OCI-LY3 (cell line): ENCODE data around the gene DCHS2.
A peak's percentile ranks its signal among the peaks of the same experiment; 100 is the strongest.

Experiments
- H2AFZ ChIP-seq: fragments of 200-600, 300-600 bp; shearing (Covaris generic); 2 replicates; pipeline ENCODE4 v1.6.0; 2014; ENCODE audit warnings: antibody characterized with exemption, low read depth, low read length
- H3K27ac ChIP-seq: fragments of 200-600, 300-600 bp; sonication (generic); 2 replicates; pipeline ENCODE4 v1.5.1; 2014; ENCODE audit warnings: mild to moderate bottlenecking, low read length, moderate library complexity, mixed read lengths
- H3K27me3 ChIP-seq: fragments of 200-600, 300-600 bp; sonication (generic); 2 replicates; pipeline ENCODE4 v1.6.1; 2014; ENCODE audit warnings: low read depth, low read length, mixed read lengths
- H3K36me3 ChIP-seq: fragments of 200-600, 300-600 bp; sonication (generic); replicated peaks from 2 replicates; pipeline ENCODE3; 2014; ENCODE audit warnings: low read depth, low read length, mixed read lengths
- H3K4me1 ChIP-seq: fragments of 300-600, 200-600 bp; sonication (generic); 2 replicates; pipeline ENCODE4 v1.6.1; 2014; ENCODE audit warnings: low read length, mixed read lengths
- H3K4me2 ChIP-seq: fragments of 200-600, 300-600 bp; sonication (generic); 2 replicates; pipeline ENCODE4 v1.6.1; 2014; ENCODE audit warnings: low read length, mixed read lengths
- H3K4me3 ChIP-seq: fragments of 300-600, 200-600 bp; sonication (generic); 2 replicates; pipeline ENCODE4 v1.5.1; 2014; ENCODE audit warnings: antibody characterized with exemption, mild to moderate bottlenecking, low read length, moderate library complexity
- H3K79me2 ChIP-seq: fragments of 300-600, 200-600 bp; shearing (Covaris generic); 2 replicates; pipeline ENCODE4 v1.6.1; 2014; ENCODE audit warnings: mild to moderate bottlenecking, low read length, mixed read lengths
- H3K9ac ChIP-seq: fragments of 300-600, 200-600 bp; shearing (Covaris generic); 2 replicates; pipeline ENCODE4 v1.6.0; 2014; ENCODE audit warnings: mild to moderate bottlenecking, low read length, moderate library complexity
- H3K9me3 ChIP-seq: fragments of 200-600, 300-600 bp; shearing (Covaris generic); 2 replicates; pipeline ENCODE4 v1.6.1; 2014; ENCODE audit warnings: low read length, mixed read lengths; ENCODE audit not compliant: insufficient read depth
- H4K20me1 ChIP-seq: fragments of 200-600, 300-600 bp; sonication (generic); 2 replicates; pipeline ENCODE4 v1.6.1; 2016; ENCODE audit warnings: low read length, mixed read lengths; ENCODE audit not compliant: insufficient read depth
- EZH2phosphoT487 ChIP-seq: fragments of 200-600 bp; shearing (Covaris generic); IDR thresholded peaks from 2 replicates; pipeline ENCODE4 v1.6.1; 2018; ENCODE audit warnings: antibody characterized with exemption, mixed run types, low read depth
- TF ChIP-seq, protein P1 (sequence below): fragments of 200-600, 300-600 bp; sonication (generic); IDR thresholded peaks from 2 replicates; pipeline ENCODE4 v1.5.1; 2014; ENCODE audit warnings: antibody characterized with exemption, low read length, low read depth

The DCHS2 gene

DNA sequence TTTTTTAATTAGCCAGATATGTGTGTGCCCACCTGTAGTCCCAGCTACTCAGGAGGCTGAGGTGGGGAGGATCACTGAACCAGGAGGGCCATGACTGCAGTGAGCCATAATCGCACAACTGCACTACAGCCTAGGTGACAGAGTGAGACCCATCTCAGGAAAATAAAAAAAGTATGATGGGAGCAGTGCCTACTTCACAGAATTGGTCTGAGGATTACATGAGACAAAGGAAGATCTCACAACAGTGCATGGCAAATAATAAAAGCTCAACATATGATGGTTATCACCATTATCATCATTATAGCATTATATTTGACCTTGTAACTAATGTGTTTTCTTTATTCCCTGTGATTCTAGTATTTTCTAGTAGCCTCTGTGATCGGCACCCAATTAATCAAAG, 19.9 kb upstream of the DCHS2 start:
- Histone ChIP-seq H3K4me3 (no peak overlapping the region), H3K27ac (no peak overlapping the region), H3K4me2 (no peak overlapping the region), H3K4me1 (peaks cover 8% of the 10 kb centered on the region), H2AFZ (no peak overlapping the region), H3K36me3 (peaks cover 5% of the 10 kb centered on the region), H3K79me2 (no peaks in the 10 kb centered on the region), H4K20me1 (no peaks in the 10 kb centered on the region), H3K9me3 (peaks cover 5% of the 10 kb centered on the region; the same call in 1 of the 2 replicates), H3K27me3 (peaks cover 32% of the 10 kb centered on the region), H3K9ac (no peak overlapping the region)
- TF ChIP-seq EZH2phosphoT487: no peak
- TF ChIP-seq, protein P1, sequence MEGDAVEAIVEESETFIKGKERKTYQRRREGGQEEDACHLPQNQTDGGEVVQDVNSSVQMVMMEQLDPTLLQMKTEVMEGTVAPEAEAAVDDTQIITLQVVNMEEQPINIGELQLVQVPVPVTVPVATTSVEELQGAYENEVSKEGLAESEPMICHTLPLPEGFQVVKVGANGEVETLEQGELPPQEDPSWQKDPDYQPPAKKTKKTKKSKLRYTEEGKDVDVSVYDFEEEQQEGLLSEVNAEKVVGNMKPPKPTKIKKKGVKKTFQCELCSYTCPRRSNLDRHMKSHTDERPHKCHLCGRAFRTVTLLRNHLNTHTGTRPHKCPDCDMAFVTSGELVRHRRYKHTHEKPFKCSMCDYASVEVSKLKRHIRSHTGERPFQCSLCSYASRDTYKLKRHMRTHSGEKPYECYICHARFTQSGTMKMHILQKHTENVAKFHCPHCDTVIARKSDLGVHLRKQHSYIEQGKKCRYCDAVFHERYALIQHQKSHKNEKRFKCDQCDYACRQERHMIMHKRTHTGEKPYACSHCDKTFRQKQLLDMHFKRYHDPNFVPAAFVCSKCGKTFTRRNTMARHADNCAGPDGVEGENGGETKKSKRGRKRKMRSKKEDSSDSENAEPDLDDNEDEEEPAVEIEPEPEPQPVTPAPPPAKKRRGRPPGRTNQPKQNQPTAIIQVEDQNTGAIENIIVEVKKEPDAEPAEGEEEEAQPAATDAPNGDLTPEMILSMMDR: no peak

DNA sequence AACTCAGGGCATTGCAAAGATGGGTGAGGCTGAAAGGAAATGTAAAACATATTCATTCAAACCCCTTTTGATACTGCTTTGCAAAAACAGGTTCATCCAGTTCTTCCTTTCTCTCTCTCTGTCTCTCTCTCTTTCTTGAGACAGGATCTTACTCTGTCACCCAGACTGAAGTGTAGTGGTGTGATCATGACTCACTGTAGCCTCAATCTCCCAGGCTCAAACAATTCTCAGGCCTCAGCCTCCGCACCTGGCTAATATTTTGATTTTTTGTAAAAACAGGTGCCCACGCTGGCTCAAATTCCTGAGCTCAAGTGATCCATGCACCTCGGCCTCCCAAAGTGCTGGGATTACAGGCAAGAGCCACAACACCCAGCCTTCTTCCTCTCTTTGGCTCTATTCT, 15.6 kb upstream of the DCHS2 start:
- no peak overlapping the region for H3K4me2 ChIP-seq
- TF ChIP-seq, protein P1: no peak
- no peak for TF ChIP-seq EZH2phosphoT487
- H3K4me3 ChIP-seq: no peak overlapping the region
- H3K27me3 ChIP-seq: peaks cover 60% of the 10 kb centered on the region
- H3K36me3 ChIP-seq: no peaks in the 10 kb centered on the region
- no peaks in the 10 kb centered on the region for H4K20me1 ChIP-seq
- no peak overlapping the region for H3K9ac ChIP-seq
- H3K79me2 ChIP-seq: no peaks in the 10 kb centered on the region
- H3K27ac ChIP-seq: no peak overlapping the region
- H2AFZ ChIP-seq: no peak overlapping the region
- H3K4me1 ChIP-seq: peaks cover under 1% of the 10 kb centered on the region
- no peaks in the 10 kb centered on the region for H3K9me3 ChIP-seq

DNA sequence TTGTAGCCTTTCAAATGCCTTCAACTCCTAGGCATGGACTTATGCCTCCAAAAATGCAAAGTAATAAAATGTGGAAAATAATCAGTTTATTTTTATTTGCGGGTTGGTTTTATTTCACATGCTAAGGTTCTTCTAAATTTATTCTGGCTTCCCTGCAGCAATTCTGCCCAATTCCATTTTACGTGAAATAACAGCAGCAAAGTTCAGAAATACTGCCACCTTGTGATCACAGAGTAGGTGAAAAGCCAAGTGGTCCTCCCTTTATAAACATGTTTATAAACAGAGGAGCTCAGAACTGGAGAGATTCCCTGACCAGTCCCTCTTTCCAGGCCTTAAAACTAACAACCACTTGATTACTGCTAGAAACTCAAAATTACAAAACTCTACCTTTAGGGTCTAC, 14.7 kb upstream of the DCHS2 start:
- Histone ChIP-seq H4K20me1 (no peaks in the 10 kb centered on the region), H3K4me3 (no peak overlapping the region), H3K27ac (no peak overlapping the region), H3K36me3 (no peaks in the 10 kb centered on the region), H3K4me2 (no peak overlapping the region), H2AFZ (no peak overlapping the region), H3K4me1 (no peaks in the 10 kb centered on the region), H3K9me3 (no peaks in the 10 kb centered on the region), H3K79me2 (no peaks in the 10 kb centered on the region), H3K9ac (no peak overlapping the region), H3K27me3 (peaks cover 67% of the 10 kb centered on the region)
- TF ChIP-seq EZH2phosphoT487: no peak
- TF ChIP-seq, protein P1: peak; percentile 96

DNA sequence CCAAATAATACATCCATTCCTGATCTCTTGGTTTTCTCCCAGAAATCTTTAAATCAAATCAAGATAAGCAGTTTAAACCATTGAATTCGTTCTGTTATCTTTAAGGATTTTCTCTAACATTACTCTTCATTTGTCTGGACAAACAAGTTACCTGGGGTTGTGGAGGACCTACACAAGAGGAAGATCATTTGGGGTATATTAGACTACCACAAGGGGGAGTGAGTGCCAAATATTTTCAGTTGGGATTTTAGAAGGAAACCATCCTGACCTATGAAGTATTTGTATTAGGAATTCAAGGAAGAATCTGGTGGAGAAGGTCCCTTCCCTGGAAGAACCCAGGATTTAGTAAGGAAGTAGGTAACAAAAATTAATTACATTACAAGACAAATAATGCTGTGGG, 12.0 kb upstream of the DCHS2 start:
- peaks cover 83% of the 10 kb centered on the region for H3K27me3 ChIP-seq
- H3K4me2 ChIP-seq: no peak overlapping the region
- H3K9me3 ChIP-seq: no peaks in the 10 kb centered on the region
- no peaks in the 10 kb centered on the region for H3K36me3 ChIP-seq
- no peak overlapping the region for H3K27ac ChIP-seq
- H3K4me3 ChIP-seq: no peak overlapping the region
- no peak overlapping the region for H3K9ac ChIP-seq
- TF ChIP-seq, protein P1: peak; percentile 87
- TF ChIP-seq EZH2phosphoT487: no peak
- H4K20me1 ChIP-seq: no peaks in the 10 kb centered on the region
- H3K79me2 ChIP-seq: no peaks in the 10 kb centered on the region
- H3K4me1 ChIP-seq: no peaks in the 10 kb centered on the region
- no peak overlapping the region for H2AFZ ChIP-seq
